GM10847 (cell line): ENCODE measurements around the gene CYGB.

Source experiments
- POLR2A ChIP-seq: IDR thresholded peaks from 2 replicates; pipeline ENCODE4 v1.6.1; 2011; ENCODE audit not compliant: insufficient read length; ENCODE audit errors: extremely low read depth

The CYGB gene

DNA sequence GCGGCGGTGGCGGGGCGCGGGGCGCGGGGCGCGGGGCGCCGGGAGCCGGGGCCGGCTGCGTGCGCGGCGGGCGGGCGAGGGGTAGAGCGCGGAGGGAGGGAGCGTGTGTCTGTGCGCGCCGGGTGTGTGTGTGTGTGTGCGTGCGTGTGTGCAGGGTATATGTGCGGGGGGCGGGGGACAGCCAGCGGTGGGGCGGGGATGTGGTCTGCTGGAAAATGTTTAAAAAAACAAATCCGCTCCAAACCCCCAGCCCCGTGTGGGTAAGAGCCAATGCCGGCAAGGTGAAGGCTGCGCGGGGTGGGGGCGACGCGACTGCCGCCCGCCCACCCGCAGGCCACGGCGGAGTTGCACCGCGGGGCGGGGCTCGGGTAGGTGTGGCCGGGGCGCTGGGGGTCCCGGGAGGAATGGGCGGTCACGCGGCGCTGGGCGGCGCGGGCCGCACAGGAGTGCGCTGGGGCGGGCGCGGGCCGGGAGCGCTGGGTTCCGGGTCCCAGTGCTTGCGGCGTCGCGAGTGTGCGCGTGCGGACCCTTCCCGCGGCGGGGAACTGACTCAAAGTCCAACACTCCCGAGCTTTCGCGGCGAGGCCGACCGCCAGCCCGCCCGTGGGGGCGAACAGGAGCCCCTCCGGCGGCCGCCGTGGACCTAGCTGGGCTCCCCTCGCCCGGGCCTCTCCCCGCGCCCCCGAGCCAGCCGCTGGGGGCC lies at the start of gene CYGB:
Gene CYGB, minus strand, starts transcription at position 132 of the 703 bp plus-strand sequence. CDS start 167 bp downstream, outside the sequence.
- TF ChIP-seq POLR2A, result no peak

DNA sequence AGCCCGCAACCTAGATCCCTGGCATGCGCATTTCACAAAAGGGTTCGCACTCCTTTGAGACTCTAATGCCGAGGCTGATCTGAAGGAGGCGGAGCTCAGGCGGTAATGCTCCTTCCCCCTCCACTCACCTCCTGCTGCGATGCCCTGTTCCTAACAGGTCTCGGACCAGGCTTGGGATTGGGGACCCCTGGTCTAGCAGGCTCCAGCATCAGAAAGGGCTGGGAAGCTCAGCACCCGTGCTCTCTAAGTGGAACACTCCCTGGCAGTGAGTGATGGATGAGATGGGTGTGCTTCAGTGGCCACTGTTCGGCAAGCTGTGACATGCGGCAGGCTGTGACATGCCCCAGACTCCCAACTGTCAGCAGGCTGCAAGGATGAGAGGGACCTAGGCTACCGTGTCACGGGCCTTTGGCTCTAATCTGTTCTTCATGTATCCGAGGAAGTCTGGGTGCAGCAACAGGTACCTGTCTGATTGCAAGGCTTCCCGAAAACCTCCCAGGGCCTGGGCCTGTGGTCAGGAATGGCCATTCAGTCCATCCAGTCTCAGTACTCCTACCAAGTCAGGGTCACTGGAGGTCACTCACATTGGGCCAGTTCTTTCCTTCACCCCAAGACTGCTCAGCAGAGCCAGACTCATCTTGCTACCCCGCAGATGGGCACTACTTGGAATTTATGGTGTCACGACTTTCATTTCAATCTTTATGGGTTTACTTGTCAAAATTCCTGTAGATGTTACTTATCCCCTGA lies 49.4 kb upstream of the CYGB start:
- TF ChIP-seq POLR2A, result no peak

DNA sequence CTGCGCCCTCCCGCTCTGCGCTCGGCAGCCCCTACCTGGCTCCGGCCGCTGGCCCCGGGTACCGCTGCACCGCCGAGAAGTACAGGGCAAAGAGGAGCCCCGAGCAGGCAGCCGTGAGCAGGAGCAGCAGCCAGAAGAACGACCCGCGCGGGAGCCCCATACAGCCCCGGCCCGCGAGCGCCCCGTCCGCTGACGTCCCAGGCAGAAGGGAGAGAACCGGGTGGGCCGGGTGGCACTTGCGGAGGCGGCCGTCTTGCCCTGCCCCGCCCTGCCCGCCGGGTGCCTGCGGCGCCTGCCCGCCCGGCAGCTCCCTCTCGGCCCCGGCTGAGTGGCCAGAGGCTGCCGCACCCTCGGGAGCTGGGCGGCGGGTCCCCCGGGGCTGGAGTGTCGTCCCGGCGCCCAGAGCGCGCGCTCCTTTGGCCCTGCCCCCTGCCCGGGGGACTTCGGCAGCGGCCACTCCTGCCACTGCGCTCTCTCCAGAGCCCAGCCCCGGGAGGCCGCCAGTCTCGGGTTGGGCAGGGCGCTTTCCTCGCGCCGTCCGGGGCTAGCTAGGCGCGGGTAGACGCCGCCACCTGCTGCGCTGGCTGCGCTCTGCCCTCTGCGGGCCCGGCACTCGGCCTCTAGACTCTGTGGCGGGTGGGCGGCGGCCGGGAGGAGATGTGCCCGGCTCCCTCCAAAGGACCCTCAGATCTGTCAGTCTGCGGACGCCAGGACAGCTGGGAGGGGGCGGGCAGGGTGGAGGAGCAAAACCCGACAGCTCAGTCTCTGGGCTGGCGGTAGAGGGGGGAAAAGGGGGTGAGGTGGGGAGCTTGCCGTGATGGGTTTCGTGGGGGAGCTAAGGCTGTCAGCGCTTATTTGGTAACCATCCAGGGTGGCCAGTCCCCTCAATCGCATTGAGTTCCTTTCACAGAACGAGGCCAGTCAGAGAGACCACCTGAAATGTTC lies 48.4 kb upstream of the CYGB start, which contains the start of gene ST6GALNAC2:
Gene ST6GALNAC2, minus strand, starts transcription at position 212 of the 945 bp plus-strand sequence. Its CDS starts 52 bp downstream, at position 160.
- TF ChIP-seq POLR2A, result no peak

DNA sequence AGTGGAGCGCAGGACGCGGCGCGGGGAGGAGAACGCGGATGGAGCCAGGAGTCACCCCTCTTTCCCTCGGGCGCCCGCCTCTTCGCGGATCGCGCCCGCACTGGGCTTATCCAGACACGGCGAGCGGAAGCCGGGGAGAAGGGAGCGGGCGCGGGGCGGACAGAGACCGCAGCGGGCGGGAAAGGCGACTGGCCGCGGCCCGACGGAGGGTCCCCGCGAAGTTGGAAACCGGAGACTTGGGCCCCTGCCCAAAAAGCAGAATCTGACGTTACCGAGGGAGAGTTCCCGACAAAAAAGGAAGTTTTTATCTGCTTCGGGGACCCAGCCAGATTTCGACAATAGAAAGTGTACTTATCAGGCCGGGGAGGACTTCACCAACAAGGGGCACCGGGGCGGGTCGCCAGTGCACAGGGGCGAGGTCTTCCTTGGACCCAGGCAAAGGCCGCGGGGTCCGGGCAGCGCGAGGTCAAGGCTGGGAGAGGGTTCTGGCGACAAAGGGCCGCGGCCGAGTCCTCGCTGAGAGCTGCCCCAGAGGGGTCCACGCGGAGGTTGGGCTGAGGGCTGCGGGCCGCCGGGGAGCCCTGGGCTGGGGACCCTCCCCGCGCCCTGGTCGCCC lies 47.6 kb upstream of the CYGB start:
- no peak for TF ChIP-seq POLR2A

DNA sequence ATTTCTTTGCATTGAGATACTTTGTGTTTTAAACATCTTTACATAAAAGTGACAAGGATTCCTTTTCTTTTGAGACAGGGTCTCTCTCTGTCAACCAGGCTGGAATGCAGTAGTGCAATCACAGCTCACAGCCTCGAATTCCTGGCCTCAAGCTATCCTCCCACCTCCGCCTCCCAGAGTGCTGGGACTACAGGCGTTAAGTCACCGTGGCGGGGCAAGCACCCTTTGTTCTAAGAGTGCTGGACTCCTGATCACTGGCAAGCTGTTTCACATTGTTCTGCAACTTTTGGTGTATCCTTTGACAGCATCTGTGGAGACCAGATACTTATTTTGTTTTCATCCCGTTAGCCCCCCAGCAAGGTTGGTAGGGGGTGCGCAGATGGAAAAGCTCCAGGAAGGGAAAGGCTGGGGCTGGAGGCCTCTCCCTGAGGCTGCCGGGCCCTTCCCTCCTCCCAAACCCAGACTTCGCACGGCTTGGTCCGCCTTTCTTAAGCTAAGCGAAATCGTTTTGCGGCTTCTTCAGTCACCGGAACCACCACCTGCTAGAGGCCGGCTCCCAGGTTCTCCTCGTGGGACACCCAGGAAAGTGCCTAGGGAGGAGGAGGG lies 47.0 kb upstream of the CYGB start:
- no peak for TF ChIP-seq POLR2A

DNA sequence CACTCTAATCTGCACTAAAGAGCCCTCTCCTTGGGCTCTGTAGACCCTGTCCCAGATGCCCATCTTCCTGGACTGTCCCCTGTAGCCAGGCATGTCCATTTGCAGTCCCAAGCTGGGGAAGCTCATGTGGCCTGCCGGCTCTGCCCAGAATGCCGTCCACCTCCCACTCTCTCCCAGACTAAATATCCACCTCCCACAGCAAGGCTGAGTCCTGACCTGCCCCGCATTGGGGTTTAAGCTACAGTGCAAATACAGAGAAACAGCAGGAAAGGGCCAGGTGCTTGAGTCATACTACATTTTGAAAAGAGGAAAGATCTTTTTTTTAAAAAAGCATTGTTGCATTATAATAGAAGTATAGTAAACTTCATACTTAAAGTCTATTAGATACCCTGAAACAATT lies 45.2 kb upstream of the CYGB start:
- no peak for TF ChIP-seq POLR2A

DNA sequence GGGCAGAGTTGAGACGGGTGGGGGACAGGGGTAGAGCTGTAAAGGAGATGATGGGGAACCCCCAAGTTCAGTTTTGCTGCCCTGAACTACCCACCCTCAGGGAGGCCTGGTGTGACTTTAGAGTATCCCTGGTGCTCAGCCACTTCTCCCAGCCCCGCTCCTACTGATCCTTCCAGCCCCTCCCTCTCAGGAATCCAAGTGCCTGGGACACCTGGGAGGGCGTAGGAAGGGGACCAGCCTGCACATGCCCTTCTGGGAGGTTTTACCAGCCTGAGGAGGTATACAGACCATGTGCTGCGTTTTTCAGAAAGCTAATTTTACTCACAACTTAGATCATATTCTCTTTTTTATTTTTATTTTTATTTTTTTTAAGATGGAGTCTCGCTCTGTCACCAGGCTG lies 44.0 kb upstream of the CYGB start:
- TF ChIP-seq POLR2A, result no peak

DNA sequence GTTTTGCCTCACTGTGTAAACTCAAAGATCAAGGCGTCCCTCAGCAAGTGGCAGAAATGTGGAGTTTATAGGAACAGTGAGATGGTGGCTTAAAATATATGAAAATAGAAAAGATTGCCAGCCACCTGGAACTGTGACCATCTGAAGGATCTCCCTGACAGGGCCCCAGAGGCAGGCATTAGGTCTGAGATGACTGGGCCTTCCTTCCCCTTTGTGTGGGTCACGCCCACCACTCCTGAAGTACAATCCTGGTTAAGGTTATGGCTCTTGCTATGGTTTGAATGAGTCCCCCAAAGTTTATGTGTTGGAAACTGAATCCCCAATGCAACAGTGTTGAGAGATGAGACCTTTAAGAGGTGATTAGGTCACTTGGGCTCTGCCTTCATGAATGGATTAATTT lies 41.8 kb upstream of the CYGB start:
- no peak for TF ChIP-seq POLR2A

DNA sequence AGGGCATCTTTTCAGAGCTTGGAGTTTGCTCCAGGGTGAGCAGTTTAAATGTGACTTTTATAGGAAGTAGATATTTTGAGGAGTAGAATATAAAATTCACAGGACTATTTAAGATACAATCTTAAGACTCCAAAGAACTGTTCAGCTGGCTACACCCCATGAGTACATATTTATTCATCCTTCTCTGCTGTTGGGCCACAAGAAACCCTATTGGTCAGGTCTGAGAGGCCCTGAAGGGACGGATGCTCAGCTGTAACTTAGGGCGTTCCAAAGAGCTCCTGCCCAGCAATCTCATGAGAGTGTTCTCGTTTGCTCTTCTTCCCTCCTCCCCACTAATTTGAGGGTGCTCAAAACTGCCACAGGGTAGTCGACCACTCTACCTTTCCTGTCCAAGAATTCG lies 40.9 kb upstream of the CYGB start:
- TF ChIP-seq POLR2A, result no peak

DNA sequence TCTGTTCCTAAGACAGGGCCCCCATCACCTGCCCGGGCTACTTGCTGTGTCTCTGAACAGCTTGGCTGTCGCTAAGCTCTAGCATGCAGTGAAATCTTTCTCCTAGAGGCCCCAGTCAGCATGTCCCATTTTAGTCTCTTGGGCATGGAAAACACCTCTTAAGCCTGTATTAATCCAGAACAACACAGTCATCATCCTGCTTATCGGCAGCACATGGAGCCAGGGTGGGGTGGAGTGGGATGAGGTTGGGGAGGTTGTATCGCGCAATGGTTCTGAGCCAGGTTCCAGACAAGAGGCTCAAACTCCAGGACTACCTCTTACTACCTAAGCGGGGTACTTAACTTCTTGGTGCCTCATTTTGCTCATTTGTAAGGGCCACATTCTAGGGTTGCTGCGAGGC lies 40.4 kb upstream of the CYGB start:
- TF ChIP-seq POLR2A, result no peak

DNA sequence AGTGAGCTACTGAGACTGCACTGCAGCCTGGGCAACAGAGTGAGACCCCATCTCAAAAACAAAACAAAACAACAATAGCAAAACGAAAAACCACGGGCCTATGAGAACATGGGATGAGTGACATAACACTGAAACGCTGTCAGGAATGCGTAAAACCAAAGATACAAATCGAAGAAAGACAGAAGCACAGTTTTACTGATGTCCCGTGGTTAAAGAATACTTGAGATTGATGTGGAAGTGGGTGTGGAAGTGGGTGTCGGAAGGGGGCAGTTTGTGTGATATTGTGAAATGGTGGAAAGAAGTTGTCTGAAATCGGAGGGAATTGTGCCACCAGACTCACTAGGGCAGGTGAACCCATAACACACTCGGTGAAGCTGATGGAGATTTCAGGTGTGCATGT lies 38.7 kb upstream of the CYGB start:
- TF ChIP-seq POLR2A, result no peak

DNA sequence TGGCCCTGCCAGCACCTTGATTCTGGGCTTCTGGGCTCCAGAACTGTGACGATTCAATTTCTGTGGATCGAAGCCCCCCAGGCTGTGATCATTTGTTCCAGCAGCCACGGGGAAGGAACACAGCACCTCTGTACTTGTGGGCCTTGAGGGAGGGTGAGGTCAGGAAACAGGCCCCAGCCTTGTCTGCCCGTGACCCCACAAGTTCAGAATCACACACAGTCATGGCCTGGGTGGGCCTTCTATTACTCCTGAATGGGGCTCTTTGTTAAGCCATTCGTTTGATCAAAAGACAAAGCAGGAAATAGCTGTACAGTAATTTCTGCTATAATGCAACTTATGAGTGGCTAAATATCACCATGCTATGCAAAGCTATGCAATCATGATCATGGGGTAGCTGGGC lies 38.1 kb upstream of the CYGB start:
- no peak for TF ChIP-seq POLR2A

DNA sequence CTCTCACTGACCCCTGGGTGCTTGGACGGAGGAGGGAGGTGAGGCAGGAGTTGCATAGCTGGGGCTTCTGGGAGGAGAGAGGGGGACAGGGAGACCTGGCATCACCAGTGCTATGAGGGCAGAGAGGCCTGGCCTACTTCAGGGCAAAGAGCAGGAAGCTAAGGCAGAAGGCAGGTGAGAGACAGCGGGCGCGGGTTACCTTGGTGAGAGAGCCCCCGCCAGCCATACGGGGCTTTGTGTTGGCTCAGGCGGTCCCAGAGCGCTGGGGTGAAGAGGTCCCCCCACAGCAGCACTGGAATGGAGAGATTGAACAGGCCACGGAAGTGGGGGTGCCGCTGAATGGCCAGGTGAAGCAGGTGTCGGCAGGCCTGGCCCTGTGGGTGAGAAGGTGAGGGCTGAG lies 36.7 kb upstream of the CYGB start:
- TF ChIP-seq POLR2A, result no peak

DNA sequence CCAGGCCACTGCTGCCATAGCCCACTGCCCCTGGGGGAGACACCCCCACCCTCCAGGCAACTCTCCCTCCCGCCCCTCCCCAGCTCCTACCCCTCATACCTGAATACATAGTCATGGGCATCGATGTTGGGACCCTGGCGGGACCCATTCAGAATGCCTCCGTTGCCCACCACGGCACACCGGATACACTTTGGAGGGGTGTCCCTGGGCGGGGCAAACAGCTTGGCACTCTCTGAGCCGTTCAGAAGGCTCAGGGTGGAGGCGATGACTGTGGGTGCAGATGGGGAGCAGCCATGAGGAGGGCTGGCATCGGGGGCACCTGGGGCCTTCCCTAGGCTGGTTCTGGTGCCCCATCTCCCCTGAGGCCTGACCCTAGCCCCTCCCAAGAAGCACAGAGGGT lies 35.6 kb upstream of the CYGB start:
- TF ChIP-seq POLR2A, result no peak
